Skin epidermis (tissue), 12 donors: ENCODE measurements around the gene RBPJ.

ENCODE experiments used
- H3K27ac ChIP-seq, 21 experiments: fragments of 200-600 bp; sonication (generic) in 11 of 21; one replicate each; pipeline ENCODE4 v1.5.0; 2020; ENCODE audit warnings: mild to moderate bottlenecking in 3 of 21, inconsistent platforms in 2 of 21, moderate library complexity in 2 of 21
- H3K4me3 ChIP-seq, 7 experiments: fragments of 200-600 bp; sonication (generic) in 2 of 7; one replicate each; pipeline ENCODE4 v1.5.0; 2020; ENCODE audit warnings: inconsistent platforms in 2 of 7, mild to moderate bottlenecking in 2 of 7, moderate library complexity in 1 of 7

Gene RBPJ

GRCh38 chr4:26320538-26321372 lies at the start of gene RBPJ:
Gene RBPJ (plus strand): TSS chr4:26321014. CDS start chr4:26321029, 15 bp downstream.
- Histone ChIP-seq H3K4me3 (peak within 1 kb of the TSS; percentile 57 to 86 (median 73)), H3K27ac (peak within 1 kb of the TSS; percentile 73 to 98 (median 93))

- H3K27ac ChIP-seq, result no peak overlapping the region
- H3K4me3 ChIP-seq, result no peak overlapping the region
Observed at GRCh38 chr4:26271703-26272102, 49.1 kb upstream of the RBPJ start.

GRCh38 chr4:26272654-26273615 lies 47.9 kb upstream of the RBPJ start:
- peak overlapping the region in 13 of 21 experiments; percentile 20 to 73 (median 60) for H3K27ac ChIP-seq

GRCh38 chr4:26273616-26273980 lies 47.2 kb upstream of the RBPJ start:
- peak overlapping the region in 13 of 21 experiments; percentile 20 to 73 (median 60) for H3K27ac ChIP-seq
- no peak overlapping the region for H3K4me3 ChIP-seq

More at GRCh38 chr4:26272654-26273615, 47.9 kb upstream of the RBPJ start:
- no peak overlapping the region for H3K4me3 ChIP-seq

GRCh38 chr4:26275281-26275680 lies 45.5 kb upstream of the RBPJ start:
- Histone ChIP-seq H3K27ac (no peak overlapping the region), H3K4me3 (no peak overlapping the region)

- Histone ChIP-seq H3K27ac (no peak overlapping the region), H3K4me3 (no peak overlapping the region)
Observed at GRCh38 chr4:26279446-26279845, 41.4 kb upstream of the RBPJ start.

- no peak overlapping the region for H3K4me3 ChIP-seq
- H3K27ac ChIP-seq, result no peak overlapping the region
Observed at GRCh38 chr4:26281881-26282280, 38.9 kb upstream of the RBPJ start.

- Histone ChIP-seq H3K4me3 (no peak overlapping the region), H3K27ac (no peak overlapping the region)
Observed at GRCh38 chr4:26284536-26284935, 36.3 kb upstream of the RBPJ start.

GRCh38 chr4:26285272-26285671 lies 35.5 kb upstream of the RBPJ start:
- Histone ChIP-seq H3K4me3 (no peak overlapping the region), H3K27ac (no peak overlapping the region)

- H3K4me3 ChIP-seq, result no peak overlapping the region
- peak overlapping the region in 12 of 21 experiments; percentile 9 to 80 (median 50) for H3K27ac ChIP-seq
Observed at GRCh38 chr4:26287756-26288155, 33.1 kb upstream of the RBPJ start.

GRCh38 chr4:26288355-26288909 lies 32.4 kb upstream of the RBPJ start:
- H3K27ac ChIP-seq, result peak overlapping the region in 15 of 21 experiments; percentile 9 to 80 (median 52)
- H3K4me3 ChIP-seq, result no peak overlapping the region

- Histone ChIP-seq H3K4me3 (no peak overlapping the region), H3K27ac (peak overlapping the region in 7 of 21 experiments; percentile 11 to 66 (median 45))
Observed at GRCh38 chr4:26289401-26289800, 31.4 kb upstream of the RBPJ start.

- H3K27ac ChIP-seq, result no peak overlapping the region
- no peak overlapping the region for H3K4me3 ChIP-seq
Observed at GRCh38 chr4:26290321-26290720, 30.5 kb upstream of the RBPJ start.

GRCh38 chr4:26294904-26295303 lies 25.9 kb upstream of the RBPJ start:
- Histone ChIP-seq H3K27ac (no peak overlapping the region), H3K4me3 (no peak overlapping the region)

- H3K27ac ChIP-seq, result no peak overlapping the region
- no peak overlapping the region for H3K4me3 ChIP-seq
Observed at GRCh38 chr4:26296021-26296420, 24.8 kb upstream of the RBPJ start.

- no peak overlapping the region for H3K27ac ChIP-seq
Observed at GRCh38 chr4:26296514-26296913, 24.3 kb upstream of the RBPJ start.

GRCh38 chr4:26297219-26297618 lies 23.6 kb upstream of the RBPJ start:
- H3K27ac ChIP-seq, result no peak overlapping the region
- H3K4me3 ChIP-seq, result no peak overlapping the region

More at GRCh38 chr4:26296514-26296913, 24.3 kb upstream of the RBPJ start:
- no peak overlapping the region for H3K4me3 ChIP-seq

- Histone ChIP-seq H3K27ac (peak overlapping the region in 5 of 21 experiments; percentile 0 to 38 (median 35)), H3K4me3 (no peak overlapping the region)
Observed at GRCh38 chr4:26298198-26298947, 22.4 kb upstream of the RBPJ start.

- H3K27ac ChIP-seq, result peak overlapping the region in 6 of 21 experiments; percentile 0 to 38 (median 16)
Observed at GRCh38 chr4:26299254-26299882, 21.4 kb upstream of the RBPJ start.

More at GRCh38 chr4:26299254-26299882, 21.4 kb upstream of the RBPJ start:
- H3K4me3 ChIP-seq, result no peak overlapping the region
